Ishikawa (cell line): Measurements from ENCODE around the gene OTUD3.

ENCODE experiments used
- CEBPB ChIP-seq: IDR thresholded peaks from 2 replicates; pipeline ENCODE4 v1.6.1; 2012
- CREB1 ChIP-seq: IDR thresholded peaks from 2 replicates; pipeline ENCODE4 v1.6.1; 2012; ENCODE audit warnings: low read depth
- EP300 ChIP-seq: IDR thresholded peaks from 2 replicates; pipeline ENCODE4 v1.6.1; 2012; ENCODE audit warnings: borderline replicate concordance
- MAX ChIP-seq: IDR thresholded peaks from 2 replicates; pipeline ENCODE4 v1.6.1; 2012
- REST ChIP-seq: IDR thresholded peaks from 2 replicates; pipeline ENCODE4 v1.6.1; 2012; ENCODE audit warnings: low read depth, mild to moderate bottlenecking
- TAF1 ChIP-seq: IDR thresholded peaks from 2 replicates; pipeline ENCODE4 v1.6.1; 2012; ENCODE audit warnings: low read depth, mild to moderate bottlenecking
- TCF12 ChIP-seq: IDR thresholded peaks from 2 replicates; pipeline ENCODE4 v1.6.1; 2012; ENCODE audit warnings: low read depth
- YY1 ChIP-seq: IDR thresholded peaks from 2 replicates; pipeline ENCODE4 v1.6.1; 2012; ENCODE audit warnings: low read depth

GRCh38 chr1:19882111-19883071 is at the start of gene OTUD3:
- TF ChIP-seq MAX (peak; percentile 85), REST (no peak), YY1 (peak; percentile 90), CREB1 (0 out of 2 replicates have a peak, but pooled peaks have one; percentile 21), CEBPB (no peak), TAF1 (peak; percentile 72), EP300 (0 out of 2 replicates have a peak, but pooled peaks have one; percentile 12), TCF12 (no peak; the same call in 1 of the 2 replicates)
